HG03139 (cell line): Measurements from ENCODE around the gene MEIKIN.

ENCODE experiments used
- ATAC-seq: cut with Tn5 transposase; IDR thresholded peaks from one replicate; pipeline ENCODE4 v1.9.1; 2021; ENCODE audit not compliant: unreplicated experiment

MEIKIN gene

DNA sequence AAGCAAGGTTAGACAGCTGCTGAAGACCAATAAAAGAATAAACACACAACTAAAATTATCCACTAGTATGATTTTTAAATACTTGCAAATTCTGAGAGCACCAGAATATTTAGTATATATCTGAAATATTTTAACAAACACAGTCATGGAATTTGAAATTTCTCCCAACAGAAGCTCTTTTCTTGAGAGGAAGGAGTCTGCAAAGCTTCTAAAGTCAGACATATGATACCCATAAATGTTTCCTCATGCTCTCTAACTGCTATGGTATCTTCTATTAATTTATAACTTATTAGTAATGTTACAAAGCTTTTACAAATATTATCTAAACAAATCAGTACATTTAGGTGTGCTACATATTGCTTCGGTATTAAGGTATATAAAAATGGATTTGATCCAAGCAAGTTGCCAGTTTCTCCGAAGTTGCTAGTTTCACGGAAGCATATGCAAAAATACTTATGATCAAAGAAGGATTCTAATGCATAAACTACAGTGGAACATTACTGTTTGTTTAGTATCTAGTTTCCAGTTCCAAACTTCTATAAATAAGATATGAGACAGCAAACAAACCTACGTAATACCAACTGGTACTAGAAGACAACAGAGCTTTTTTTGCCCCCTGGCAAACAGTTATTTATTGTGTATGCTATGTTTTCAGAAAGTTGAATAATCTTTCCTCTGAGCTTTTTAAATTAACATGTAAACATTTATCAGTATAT lies 170.7 kb downstream of the MEIKIN start:
- no peak for ATAC-seq

DNA sequence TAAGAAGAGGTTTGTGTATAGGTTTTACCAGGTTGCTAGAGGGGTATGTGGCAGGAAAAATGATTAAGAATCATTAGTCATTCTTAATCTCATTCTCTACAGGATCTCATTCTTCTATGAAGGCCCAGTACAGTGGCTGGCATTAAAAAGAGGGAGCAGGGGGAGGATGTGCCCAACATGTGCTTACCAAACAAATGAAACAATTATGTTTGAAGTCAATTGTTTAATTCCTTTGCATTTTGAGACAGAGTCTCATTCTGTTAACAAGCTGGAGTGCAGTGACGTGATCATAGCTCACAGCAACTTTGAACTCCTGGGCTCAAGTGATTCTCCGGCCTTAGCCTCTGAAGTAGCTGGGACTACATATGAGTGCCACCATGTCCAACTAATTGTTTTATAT lies 171.7 kb downstream of the MEIKIN start:
- ATAC-seq: no peak

DNA sequence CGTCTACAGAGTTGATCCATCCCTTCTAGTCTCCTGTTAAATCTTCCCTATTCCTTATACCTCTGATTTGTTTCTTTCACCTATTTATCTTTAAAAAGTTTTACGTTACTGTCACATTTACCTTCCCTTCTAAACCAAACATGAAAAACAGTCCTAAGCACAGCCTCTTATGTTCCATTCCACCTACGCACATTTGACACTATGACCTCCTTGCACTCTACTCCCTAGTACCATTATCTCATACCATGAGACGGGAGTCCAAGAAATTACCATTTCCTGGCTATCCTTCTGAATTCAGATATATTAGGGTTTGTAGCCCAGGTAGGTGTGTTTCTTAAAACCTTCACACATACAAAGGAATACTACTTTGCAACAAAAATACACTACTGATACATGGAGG lies 173.8 kb downstream of the MEIKIN start:
- ATAC-seq: no peak

DNA sequence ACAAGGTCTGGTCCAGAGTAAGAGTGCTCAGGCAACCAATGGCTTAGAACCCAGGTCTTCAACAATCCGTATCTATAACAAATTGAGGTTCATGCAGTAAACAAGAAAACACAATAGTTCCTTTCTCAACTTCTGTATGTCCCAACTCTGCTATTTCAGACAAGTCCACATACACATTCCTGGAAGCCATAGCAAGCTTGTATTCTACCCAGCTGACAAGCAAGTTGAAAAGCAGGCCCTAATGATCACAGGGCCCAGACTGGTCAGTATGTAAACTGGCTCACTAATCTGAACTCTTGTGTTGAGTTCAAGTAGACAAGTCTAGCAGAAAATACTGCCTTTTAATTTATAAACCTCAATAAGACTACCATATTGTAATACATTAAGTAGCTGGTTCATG lies 175.5 kb downstream of the MEIKIN start:
- ATAC-seq: no peak

DNA sequence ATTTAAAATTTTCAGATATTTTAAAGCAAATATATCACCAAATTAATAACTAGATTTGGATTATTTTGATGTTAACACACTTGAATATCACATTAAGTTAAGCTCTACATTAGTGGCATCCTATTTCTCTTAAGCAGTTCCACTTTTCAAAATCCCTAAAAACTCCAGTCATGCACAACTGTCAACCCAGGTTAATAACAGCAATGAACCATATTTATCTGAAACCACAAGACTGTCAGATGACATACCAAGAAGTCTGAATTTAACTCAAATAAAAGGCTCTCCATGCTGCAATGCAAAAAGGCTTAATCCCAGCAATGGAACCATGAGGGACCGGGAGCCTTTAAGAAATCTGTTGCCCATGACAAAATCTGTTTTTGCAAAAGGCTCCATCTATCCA lies 176.1 kb downstream of the MEIKIN start:
- no peak for ATAC-seq

DNA sequence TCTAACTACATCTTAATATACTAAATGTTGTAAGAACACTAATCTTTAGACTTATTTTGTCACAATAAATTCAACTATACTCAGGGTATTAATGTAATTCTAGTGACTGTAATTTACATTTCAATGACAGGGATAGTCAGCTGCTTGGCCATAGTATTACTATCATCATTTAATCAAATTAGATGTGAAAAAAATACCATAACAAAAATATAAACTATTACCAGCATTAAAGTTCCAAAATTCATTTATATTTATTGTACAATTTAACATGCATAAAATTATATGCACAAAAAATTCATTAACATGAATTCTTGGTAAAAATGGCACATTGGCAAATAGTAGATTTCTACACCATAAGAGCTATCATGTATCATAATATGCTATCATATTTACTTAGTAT lies 177.6 kb downstream of the MEIKIN start:
- no peak for ATAC-seq

DNA sequence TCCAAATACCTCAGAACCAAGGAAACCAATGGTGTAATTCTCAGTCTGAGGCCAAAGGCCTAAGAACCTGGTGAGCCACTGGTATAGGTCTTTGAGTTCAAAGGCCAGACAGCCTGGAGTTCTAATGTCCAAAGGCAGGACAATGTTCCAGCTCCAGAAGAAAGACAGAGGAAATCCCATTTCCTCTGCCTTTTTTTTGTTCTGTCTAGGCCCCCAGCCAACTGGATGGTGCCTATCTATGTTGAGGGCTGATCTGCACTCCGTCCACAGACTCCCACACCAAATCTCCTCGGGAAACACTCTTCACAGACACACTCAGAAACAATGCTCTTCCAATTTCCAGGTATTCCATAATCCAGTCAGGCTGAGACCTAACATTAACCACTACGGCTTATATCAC lies 178.8 kb downstream of the MEIKIN start:
- ATAC-seq: no peak

DNA sequence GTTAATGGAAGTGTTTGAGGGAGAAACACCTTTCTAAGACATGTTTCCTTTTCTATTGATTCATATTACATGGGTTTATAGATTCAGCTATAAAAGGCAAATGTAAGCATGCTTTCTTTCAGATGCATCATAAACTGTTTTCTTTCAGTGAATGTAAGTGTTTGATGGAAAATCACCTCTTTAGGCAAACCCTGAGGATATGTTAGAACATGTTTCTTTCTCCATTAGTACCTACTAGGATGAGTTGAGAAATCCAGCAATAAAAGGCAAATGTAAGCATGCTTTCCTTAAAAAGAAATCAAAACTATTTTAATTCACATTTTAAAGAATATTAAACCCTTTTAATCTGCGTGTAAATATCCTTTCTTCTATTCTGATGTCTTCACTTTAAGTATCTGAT lies 180.2 kb downstream of the MEIKIN start:
- no peak for ATAC-seq

DNA sequence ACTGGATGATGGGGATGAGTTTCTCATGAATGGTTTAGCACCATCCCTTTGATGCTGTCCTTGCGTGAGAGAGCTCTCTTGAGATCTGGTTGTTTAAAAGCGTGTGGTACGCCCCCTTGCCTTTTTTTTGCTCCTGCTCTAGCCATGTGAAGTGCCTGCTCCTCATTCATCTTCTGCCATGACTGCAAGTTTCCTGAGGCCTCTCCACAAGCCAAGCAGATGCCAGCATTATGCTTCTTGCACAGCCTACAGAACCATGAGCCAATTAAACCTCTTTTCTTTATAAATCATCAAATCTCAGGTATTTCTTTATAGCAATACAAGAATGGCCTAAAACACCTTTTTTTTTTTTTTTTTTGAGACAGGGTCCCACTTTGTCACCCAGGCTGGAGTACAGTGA lies 181.5 kb downstream of the MEIKIN start:
- ATAC-seq: no peak

DNA sequence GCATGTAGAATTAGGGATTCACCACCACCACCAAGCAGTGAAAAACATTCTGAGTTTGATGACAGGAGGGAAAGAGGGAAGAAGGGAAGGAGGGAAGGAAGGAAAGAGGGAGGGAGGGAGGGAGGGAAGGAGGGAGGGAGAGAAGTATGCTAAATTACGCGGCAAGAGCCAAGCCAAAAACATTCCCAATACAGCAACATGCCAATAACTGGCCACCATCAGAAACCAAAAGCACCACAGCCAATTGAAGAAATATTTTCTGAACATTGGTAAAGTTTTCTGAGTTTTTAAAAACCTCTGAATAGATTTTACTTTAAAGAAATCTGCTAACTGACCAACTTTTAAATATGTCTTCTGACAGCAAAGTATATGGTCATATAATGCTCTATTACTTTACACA lies 184.7 kb downstream of the MEIKIN start:
- ATAC-seq: no peak

DNA sequence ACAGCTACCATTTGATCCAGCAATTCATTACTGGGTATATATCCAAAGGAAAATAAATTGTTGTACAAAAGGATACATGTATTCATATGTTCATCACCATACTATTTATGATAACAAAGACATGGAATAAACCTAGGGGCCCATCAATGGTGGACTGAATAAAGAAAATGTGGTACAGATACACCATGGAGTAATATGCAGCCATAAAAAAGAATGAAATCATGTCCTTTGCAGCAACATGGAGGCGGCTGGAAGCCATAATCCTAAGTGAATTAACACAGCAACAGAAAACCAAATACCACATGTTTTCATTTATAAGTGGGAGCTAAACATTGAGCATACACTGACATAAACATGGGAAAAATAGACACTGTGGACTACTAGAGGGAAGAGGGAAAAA lies 185.8 kb downstream of the MEIKIN start:
- no peak for ATAC-seq

DNA sequence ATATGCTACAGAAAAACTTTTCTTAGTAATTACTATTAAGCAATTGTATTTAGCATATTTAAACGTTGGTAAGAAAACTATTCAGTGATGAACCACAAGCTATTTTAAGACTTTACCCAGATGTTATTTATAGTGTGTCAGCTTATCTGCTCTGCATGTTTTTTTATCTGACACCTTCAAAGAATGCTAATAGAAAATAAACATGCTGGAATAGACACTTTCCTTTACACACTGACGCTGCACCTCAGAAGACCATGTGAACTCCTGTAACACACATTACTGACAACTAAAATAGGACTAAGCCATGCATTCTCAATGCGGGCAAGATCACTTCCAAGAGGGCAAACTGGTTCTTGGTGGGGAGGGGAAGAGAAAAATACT lies 187.0 kb downstream of the MEIKIN start:
- ATAC-seq: no peak

DNA sequence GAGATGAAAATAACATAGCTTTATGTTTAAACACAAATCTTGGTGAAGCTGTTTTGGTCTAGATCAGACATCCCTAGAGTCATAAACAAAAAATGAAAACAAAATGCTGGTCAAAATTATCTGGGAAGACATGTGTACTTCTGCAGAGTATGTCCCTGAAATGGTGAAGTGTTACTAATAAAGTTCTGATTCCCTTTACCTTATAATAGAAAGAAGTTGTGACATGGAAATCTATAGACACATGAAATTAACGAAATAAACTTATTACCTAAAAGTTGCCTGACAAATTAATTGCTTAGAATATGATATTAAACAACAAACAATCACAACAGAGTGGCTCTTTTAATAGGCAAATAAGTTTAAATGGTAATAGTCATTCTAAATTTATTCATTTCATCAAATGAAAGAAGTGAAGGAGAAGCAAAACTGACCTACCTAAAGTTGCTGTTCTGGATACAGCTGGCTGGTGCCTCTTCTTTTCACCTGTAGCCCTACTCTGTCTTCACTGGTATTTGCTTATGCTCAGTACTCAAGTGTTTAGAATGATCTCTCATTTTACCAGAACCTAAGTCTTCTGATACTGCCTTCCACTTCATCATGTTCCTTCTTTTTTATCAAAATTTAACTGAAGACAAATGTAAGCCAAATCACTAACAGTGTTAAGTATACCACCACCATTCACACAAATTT lies 187.5 kb downstream of the MEIKIN start:
- ATAC-seq: peak; percentile 55
